MM.1S (cell line): ENCODE measurements around the gene KRTAP5-7.

ENCODE experiments used
- DNase-seq: peaks from one replicate; pipeline ENCODE4 v3.0.0-alpha.2; 2015
- H2AFZ ChIP-seq: fragments of 300-600 bp; sonication (generic); 2 replicates; pipeline ENCODE4 v1.6.0; 2016; ENCODE audit warnings: antibody characterized with exemption, low read length
- H3F3A ChIP-seq: fragments of 300-600 bp; sonication (generic); 2 replicates; pipeline ENCODE4 v1.6.1; 2016; ENCODE audit warnings: mild to moderate bottlenecking, antibody characterized with exemption, low read length, moderate library complexity, mixed read lengths; ENCODE audit not compliant: insufficient read depth
- H3K27ac ChIP-seq: fragments of 300-600 bp; sonication (generic); 2 replicates; pipeline ENCODE4 v1.5.1; 2016; ENCODE audit warnings: mild to moderate bottlenecking, low read length
- H3K27me3 ChIP-seq: fragments of 300-600 bp; sonication (generic); replicated peaks from 2 replicates; pipeline ENCODE4 v1.6.0; 2016; ENCODE audit warnings: low read length; ENCODE audit not compliant: insufficient read depth
- H3K36me3 ChIP-seq: fragments of 300-600 bp; sonication (generic); replicated peaks from 2 replicates; pipeline ENCODE4 v1.6.1; 2016; ENCODE audit warnings: mild to moderate bottlenecking, low read length, mixed read lengths; ENCODE audit not compliant: insufficient read depth
- H3K4me1 ChIP-seq: fragments of 300-600 bp; sonication (generic); 2 replicates; pipeline ENCODE4 v1.6.1; 2016; ENCODE audit warnings: low read length, mixed read lengths
- H3K4me2 ChIP-seq: fragments of 300-600 bp; sonication (generic); 2 replicates; pipeline ENCODE4 v1.6.0; 2016; ENCODE audit warnings: low read depth, low read length
- H3K4me3 ChIP-seq: fragments of 300-600 bp; sonication (generic); 2 replicates; pipeline ENCODE4 v1.5.1; 2016; ENCODE audit warnings: low read length, mixed read lengths
- H3K79me2 ChIP-seq: fragments of 300-600 bp; sonication (generic); 2 replicates; pipeline ENCODE4 v1.6.1; 2016; ENCODE audit warnings: mixed run types, low read length, mixed read lengths
- H3K9ac ChIP-seq: fragments of 300-600 bp; sonication (generic); 2 replicates; pipeline ENCODE4 v1.6.1; 2016; ENCODE audit warnings: low read length, mixed read lengths
- H3K9me2 ChIP-seq: fragments of 300-600 bp; sonication (generic); replicated peaks from 2 replicates; pipeline ENCODE4 v1.6.1; 2016; ENCODE audit warnings: mild to moderate bottlenecking, low read length, mixed read lengths; ENCODE audit not compliant: insufficient read depth
- H3K9me3 ChIP-seq: fragments of 300-600 bp; sonication (generic); replicated peaks from 2 replicates; pipeline ENCODE4 v1.6.1; 2016; ENCODE audit warnings: mild to moderate bottlenecking, low read length, mixed read lengths; ENCODE audit not compliant: insufficient read depth
- H4K20me1 ChIP-seq: fragments of 300-600 bp; sonication (generic); 2 replicates; pipeline ENCODE4 v1.6.1; 2016; ENCODE audit warnings: mild to moderate bottlenecking, low read length, moderate library complexity, mixed read lengths; ENCODE audit not compliant: insufficient read depth
- CTCF ChIP-seq: fragments of 300-600 bp; sonication (generic); IDR thresholded peaks from 2 replicates; pipeline ENCODE4 v1.5.1; 2016; ENCODE audit warnings: antibody characterized with exemption, low read length, mixed read lengths
- EZH2 ChIP-seq: fragments of 300-600 bp; sonication (generic); optimal IDR thresholded peaks from 2 replicates; pipeline ENCODE3; 2017; ENCODE audit warnings: low read depth, mild to moderate bottlenecking, antibody characterized with exemption, low read length, mixed read lengths
- EZH2phosphoT487 ChIP-seq: fragments of 300-600 bp; sonication (generic); IDR thresholded peaks from 2 replicates; pipeline ENCODE4 v1.6.1; 2018; ENCODE audit warnings: antibody characterized with exemption, low read length

Gene KRTAP5-7

GRCh38 chr11:71500601-71501021, 26.5 kb upstream of the KRTAP5-7 start:
- no peaks in the 10 kb centered on the region for H3F3A ChIP-seq
- H3K9ac ChIP-seq: no peak overlapping the region
- H3K4me3 ChIP-seq: no peak overlapping the region
- peaks cover 5% of the 10 kb centered on the region for H3K4me1 ChIP-seq
- H3K4me2 ChIP-seq: no peak overlapping the region
- TF ChIP-seq CTCF (no peak), EZH2phosphoT487 (no peak), EZH2 (no peak)
- no peak overlapping the region for H3K27ac ChIP-seq
- no peaks in the 10 kb centered on the region for H3K27me3 ChIP-seq
- peaks cover 3% of the 10 kb centered on the region; the same call in 1 of the 2 replicates for H3K36me3 ChIP-seq
- no peaks in the 10 kb centered on the region for H3K79me2 ChIP-seq
- no peaks in the 10 kb centered on the region for H4K20me1 ChIP-seq
- no peaks in the 10 kb centered on the region for H3K9me3 ChIP-seq
- no peak for DNase-seq
- no peak overlapping the region for H2AFZ ChIP-seq
- H3K9me2 ChIP-seq: no peaks in the 10 kb centered on the region

- no peak overlapping the region for H2AFZ ChIP-seq
- no peak for TF ChIP-seq EZH2
- no peak for TF ChIP-seq EZH2phosphoT487
- no peak for TF ChIP-seq CTCF
Observed at GRCh38 chr11:71501071-71501985, 25.7 kb upstream of the KRTAP5-7 start.

GRCh38 chr11:71502026-71502425, 25.0 kb upstream of the KRTAP5-7 start:
- no peaks in the 10 kb centered on the region for H3F3A ChIP-seq
- H3K36me3 ChIP-seq: peaks cover 3% of the 10 kb centered on the region; the same call in 1 of the 2 replicates
- no peak overlapping the region for H3K27ac ChIP-seq
- H3K4me1 ChIP-seq: peaks cover 5% of the 10 kb centered on the region
- no peak overlapping the region for H3K4me3 ChIP-seq
- H3K9me2 ChIP-seq: no peaks in the 10 kb centered on the region
- no peak for DNase-seq
- no peaks in the 10 kb centered on the region for H3K9me3 ChIP-seq
- no peak overlapping the region for H2AFZ ChIP-seq
- TF ChIP-seq EZH2phosphoT487: no peak
- no peak for TF ChIP-seq EZH2
- no peak for TF ChIP-seq CTCF
- no peaks in the 10 kb centered on the region for H3K79me2 ChIP-seq
- no peaks in the 10 kb centered on the region for H3K27me3 ChIP-seq
- no peak overlapping the region for H3K9ac ChIP-seq
- H3K4me2 ChIP-seq: no peak overlapping the region
- no peaks in the 10 kb centered on the region for H4K20me1 ChIP-seq

More at GRCh38 chr11:71501071-71501985, 25.7 kb upstream of the KRTAP5-7 start:
- Histone ChIP-seq H3K27ac (no peak overlapping the region), H3K79me2 (no peaks in the 10 kb centered on the region), H3K4me2 (no peak overlapping the region), H3K4me1 (peaks cover 5% of the 10 kb centered on the region), H3K9ac (no peak overlapping the region), H3K27me3 (no peaks in the 10 kb centered on the region), H3K9me3 (no peaks in the 10 kb centered on the region), H3K36me3 (peaks cover 3% of the 10 kb centered on the region; the same call in 1 of the 2 replicates), H3K4me3 (no peak overlapping the region), H3K9me2 (no peaks in the 10 kb centered on the region), H4K20me1 (no peaks in the 10 kb centered on the region), H3F3A (no peaks in the 10 kb centered on the region)
- no peak for DNase-seq
